ENCODE results near the gene EPB41L5. TPM values are rescaled to one million over a fixed set of nuclear protein-coding genes. Genes with fewer than 3 reads are reported as not detected.

EPB41L5 gene
- total and polyA plus RNA-seq, 9 of the 15 experiments (the other 6 are each of a cell fraction or from before 2014, with no cell fraction given): 2.3 to 14.1 (median 8.2) TPM

DNA sequence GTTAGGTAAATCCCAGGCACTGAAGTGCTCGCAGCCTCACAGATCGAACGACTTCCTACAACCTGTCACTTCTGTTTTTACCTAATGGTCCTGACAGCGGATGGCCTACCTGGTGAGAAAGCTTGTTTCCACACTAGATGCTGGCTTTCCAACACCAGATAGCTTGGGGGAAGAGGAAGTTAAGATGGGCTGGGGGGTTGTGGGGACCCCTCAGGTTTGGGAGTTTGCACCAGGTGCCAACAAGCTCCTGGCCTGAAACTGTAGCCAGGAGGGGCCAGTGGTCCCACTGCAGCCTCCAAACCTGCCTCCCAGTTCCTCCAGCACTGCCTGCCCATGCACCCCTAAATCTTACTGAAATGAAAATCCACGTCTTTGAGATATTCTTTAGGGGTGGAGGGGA, 206.4 kb downstream of the EPB41L5 start (continued):
- TF ChIP-seq MYNN (IDR thresholded peaks at IDR 0.05): no peak
- TF ChIP-seq MYNN (CRISPR knock-in tag; IDR thresholded peaks at IDR 0.05): no peak
- no peak for TF ChIP-seq TRIM28 (IDR thresholded peaks at IDR 0.05)
- TF ChIP-seq CHD4 (IDR thresholded peaks at IDR 0.05; ENCODE audit: insufficient read depth, insufficient replicate concordance, low read depth, low read length, poor library complexity, severe bottlenecking): no peak
- TF ChIP-seq EGR1 (conservative IDR thresholded peaks at IDR 0.05): no peak
- no peak for TF ChIP-seq WHSC1 (IDR thresholded peaks at IDR 0.05; ENCODE audit: low read length)
- TF ChIP-seq ARNT (IDR thresholded peaks at IDR 0.05): no peak
- TF ChIP-seq, protein P1, sequence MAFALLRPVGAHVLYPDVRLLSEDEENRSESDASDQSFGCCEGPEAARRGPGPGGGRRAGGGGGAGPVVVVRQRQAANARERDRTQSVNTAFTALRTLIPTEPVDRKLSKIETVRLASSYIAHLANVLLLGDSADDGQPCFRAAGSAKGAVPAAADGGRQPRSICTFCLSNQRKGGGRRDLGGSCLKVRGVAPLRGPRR (CRISPR knock-in tag; IDR thresholded peaks at IDR 0.05): no peak
- TF ChIP-seq ZNF384 (IDR thresholded peaks at IDR 0.05; ENCODE audit: low read depth, low read length): no peak
- TF ChIP-seq, protein P2, sequence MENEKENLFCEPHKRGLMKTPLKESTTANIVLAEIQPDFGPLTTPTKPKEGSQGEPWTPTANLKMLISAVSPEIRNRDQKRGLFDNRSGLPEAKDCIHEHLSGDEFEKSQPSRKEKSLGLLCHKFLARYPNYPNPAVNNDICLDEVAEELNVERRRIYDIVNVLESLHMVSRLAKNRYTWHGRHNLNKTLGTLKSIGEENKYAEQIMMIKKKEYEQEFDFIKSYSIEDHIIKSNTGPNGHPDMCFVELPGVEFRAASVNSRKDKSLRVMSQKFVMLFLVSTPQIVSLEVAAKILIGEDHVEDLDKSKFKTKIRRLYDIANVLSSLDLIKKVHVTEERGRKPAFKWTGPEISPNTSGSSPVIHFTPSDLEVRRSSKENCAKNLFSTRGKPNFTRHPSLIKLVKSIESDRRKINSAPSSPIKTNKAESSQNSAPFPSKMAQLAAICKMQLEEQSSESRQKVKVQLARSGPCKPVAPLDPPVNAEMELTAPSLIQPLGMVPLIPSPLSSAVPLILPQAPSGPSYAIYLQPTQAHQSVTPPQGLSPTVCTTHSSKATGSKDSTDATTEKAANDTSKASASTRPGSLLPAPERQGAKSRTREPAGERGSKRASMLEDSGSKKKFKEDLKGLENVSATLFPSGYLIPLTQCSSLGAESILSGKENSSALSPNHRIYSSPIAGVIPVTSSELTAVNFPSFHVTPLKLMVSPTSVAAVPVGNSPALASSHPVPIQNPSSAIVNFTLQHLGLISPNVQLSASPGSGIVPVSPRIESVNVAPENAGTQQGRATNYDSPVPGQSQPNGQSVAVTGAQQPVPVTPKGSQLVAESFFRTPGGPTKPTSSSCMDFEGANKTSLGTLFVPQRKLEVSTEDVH (IDR thresholded peaks at IDR 0.05; ENCODE audit: low read depth, partially characterized antibody): no peak
- TF ChIP-seq, protein P3, sequence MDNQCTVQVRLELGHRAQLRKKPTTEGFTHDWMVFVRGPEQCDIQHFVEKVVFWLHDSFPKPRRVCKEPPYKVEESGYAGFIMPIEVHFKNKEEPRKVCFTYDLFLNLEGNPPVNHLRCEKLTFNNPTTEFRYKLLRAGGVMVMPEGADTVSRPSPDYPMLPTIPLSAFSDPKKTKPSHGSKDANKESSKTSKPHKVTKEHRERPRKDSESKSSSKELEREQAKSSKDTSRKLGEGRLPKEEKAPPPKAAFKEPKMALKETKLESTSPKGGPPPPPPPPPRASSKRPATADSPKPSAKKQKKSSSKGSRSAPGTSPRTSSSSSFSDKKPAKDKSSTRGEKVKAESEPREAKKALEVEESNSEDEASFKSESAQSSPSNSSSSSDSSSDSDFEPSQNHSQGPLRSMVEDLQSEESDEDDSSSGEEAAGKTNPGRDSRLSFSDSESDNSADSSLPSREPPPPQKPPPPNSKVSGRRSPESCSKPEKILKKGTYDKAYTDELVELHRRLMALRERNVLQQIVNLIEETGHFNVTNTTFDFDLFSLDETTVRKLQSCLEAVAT (IDR thresholded peaks at IDR 0.05): no peak
